H1 (cell line): ENCODE results near the gene LAMA3. TPM values are rescaled to one million over a fixed set of nuclear protein-coding genes. Genes with fewer than 3 reads are reported as not detected.

ENCODE experiments used
- CTCF ChIA-PET: fragments of 300-600 bp; sonication (Branson Sonifier 250); formaldehyde crosslinking; loops from one replicate; lab custom pipeline; 2021; ENCODE audit not compliant: partially characterized antibody; lab: Charles Lee
- POLR2A ChIA-PET: fragments of 300-600 bp; sonication (Branson Sonifier 250); formaldehyde crosslinking; loops from one replicate; lab custom pipeline; 2021; ENCODE audit warnings: inconsistent platforms; ENCODE audit not compliant: partially characterized antibody; lab: Charles Lee
- DNase-seq, 2 experiments: peaks; one replicate each; pipeline versions ENCODE4 v3.0.0 to v3.0.0-alpha.2; 2010 to 2022; ENCODE audit warnings: low spot score in 2 of 2, low read depth in 1 of 2, mixed read lengths in 1 of 2
- FAIRE-seq: peaks from 2 replicates; lab custom pipeline; 2011; peaks lifted over from hg19 to GRCh38; lab: Jason Lieb, UNC
- H2AFZ ChIP-seq: 2 replicates; pipeline ENCODE4 v1.8.1; 2012; ENCODE audit warnings: low read length, inconsistent platforms
- H2AK5ac ChIP-seq: 2 replicates; pipeline ENCODE4 v1.6.1; 2013; ENCODE audit warnings: low read depth, low read length
- H2BK120ac ChIP-seq: replicated peaks from 2 replicates; pipeline ENCODE3; 2013; ENCODE audit warnings: low read depth, low read length, inconsistent platforms
- H2BK12ac ChIP-seq: 2 replicates; pipeline ENCODE4 v1.6.1; 2013; ENCODE audit warnings: low read depth, low read length
- H2BK15ac ChIP-seq: 2 replicates; pipeline ENCODE4 v1.6.1; 2013; ENCODE audit warnings: low read length
- H2BK20ac ChIP-seq: 2 replicates; pipeline ENCODE4 v1.6.1; 2013; ENCODE audit warnings: low read length
- H2BK5ac ChIP-seq: 2 replicates; pipeline ENCODE4 v1.6.1; 2013; ENCODE audit warnings: low read depth, low read length
- H3K14ac ChIP-seq: 2 replicates; pipeline ENCODE4 v1.6.1; 2013; ENCODE audit warnings: inconsistent platforms; ENCODE audit not compliant: insufficient read length
- H3K18ac ChIP-seq: 2 replicates; pipeline ENCODE4 v1.6.1; 2013; ENCODE audit warnings: low read length; ENCODE audit errors: extremely low read depth
- H3K23ac ChIP-seq: 2 replicates; pipeline ENCODE4 v1.6.1; 2013; ENCODE audit warnings: inconsistent platforms; ENCODE audit not compliant: insufficient read length
- H3K23me2 ChIP-seq: 2 replicates; pipeline ENCODE4 v1.6.1; 2013; ENCODE audit warnings: low read depth, low read length
- H3K27ac ChIP-seq: 2 replicates; pipeline ENCODE4 v1.6.1; 2011; ENCODE audit warnings: low read depth, low read length, inconsistent platforms
- H3K27me3 ChIP-seq, 4 experiments: replicated peaks in 1 of 4; 1 replicate in 1 of 4; 2 replicates in 3 of 4; pipeline versions ENCODE4 v1.6.1 to v1.8.1; 2011 to 2013; ENCODE audit warnings: low read length in 3 of 4, mild to moderate bottlenecking in 3 of 4, inconsistent platforms in 2 of 4, mixed read lengths in 2 of 4, moderate library complexity in 1 of 4; ENCODE audit not compliant: control insufficient read depth in 3 of 4, insufficient read depth in 3 of 4; ENCODE audit errors: extremely low read depth in 1 of 4
- H3K36me3 ChIP-seq, 4 experiments: 2 replicates each; pipeline versions ENCODE4 v1.6.1 to v1.8.1; 2011 to 2013; ENCODE audit warnings: mild to moderate bottlenecking in 4 of 4, low read length in 3 of 4, moderate library complexity in 2 of 4, control low read depth in 1 of 4, inconsistent platforms in 1 of 4; ENCODE audit not compliant: insufficient read depth in 4 of 4, control insufficient read depth in 2 of 4
- H3K4ac ChIP-seq: replicated peaks from 2 replicates; pipeline ENCODE3; 2013; ENCODE audit warnings: low read length, low read depth, mixed read lengths, inconsistent platforms; ENCODE audit not compliant: insufficient read length
- H3K4me1 ChIP-seq, 4 experiments: replicated peaks in 1 of 4; 1 replicate in 1 of 4; 2 replicates in 3 of 4; pipeline versions ENCODE4 v1.6.1 to v1.8.1; 2011 to 2013; ENCODE audit warnings: low read length in 3 of 4, inconsistent platforms in 2 of 4, mixed read lengths in 1 of 4; ENCODE audit not compliant: insufficient read depth in 4 of 4, control insufficient read depth in 3 of 4
- H3K4me2 ChIP-seq, 2 experiments: 2 replicates each; pipeline versions ENCODE4 v1.6.1 to v1.8.1; 2011 to 2013; ENCODE audit warnings: low read depth in 2 of 2, low read length in 2 of 2, control low read depth in 1 of 2, inconsistent platforms in 1 of 2, mild to moderate bottlenecking in 1 of 2; ENCODE audit not compliant: insufficient read depth in 1 of 2
- H3K4me3 ChIP-seq, 4 experiments: fragments of 200-600, 300-600 bp in 1 of 4; sonication (generic), shearing (Covaris generic), sonication (Bioruptor Twin) in 1 of 4; 2 replicates each; pipeline versions ENCODE4 v1.5.1 to v1.8.1; 2011 to 2016; ENCODE audit warnings: low read length in 4 of 4, low read depth in 3 of 4, control low read depth in 2 of 4, inconsistent platforms in 2 of 4, mild to moderate bottlenecking in 2 of 4, mixed read lengths in 1 of 4, moderate library complexity in 1 of 4; ENCODE audit not compliant: insufficient read depth in 2 of 4; ENCODE audit errors: extremely low read depth in 1 of 4
- H3K56ac ChIP-seq: replicated peaks from 2 replicates; pipeline ENCODE3; 2013; ENCODE audit warnings: low read depth, mild to moderate bottlenecking, mixed read lengths, low read length, inconsistent platforms; ENCODE audit not compliant: insufficient read length
- H3K79me1 ChIP-seq: 2 replicates; pipeline ENCODE4 v1.6.1; 2013; ENCODE audit warnings: low read depth, low read length, control low read depth
- H3K79me2 ChIP-seq, 2 experiments: 2 replicates each; pipeline versions ENCODE4 v1.6.1 to v1.8.1; 2012 to 2013; ENCODE audit warnings: low read length in 2 of 2, mild to moderate bottlenecking in 2 of 2, inconsistent platforms in 1 of 2; ENCODE audit not compliant: insufficient read depth in 2 of 2, control insufficient read depth in 1 of 2
- H3K9ac ChIP-seq, 4 experiments: replicated peaks in 1 of 4; 1 replicate in 1 of 4; 2 replicates in 3 of 4; pipeline versions ENCODE4 v1.6.1 to v1.8.1; 2011 to 2013; ENCODE audit warnings: low read depth in 3 of 4, low read length in 3 of 4, control low read depth in 2 of 4, mild to moderate bottlenecking in 2 of 4, moderate library complexity in 2 of 4, inconsistent platforms in 1 of 4; ENCODE audit errors: extremely low read depth in 1 of 4
- H3K9me3 ChIP-seq, 2 experiments: 2 replicates each; pipeline versions ENCODE4 v1.6.1 to v1.8.1; 2012 to 2013; ENCODE audit warnings: mild to moderate bottlenecking in 2 of 2, moderate library complexity in 2 of 2, control low read depth in 1 of 2, inconsistent platforms in 1 of 2, low read depth in 1 of 2, low read length in 1 of 2, mixed read lengths in 1 of 2; ENCODE audit not compliant: insufficient read depth in 2 of 2
- H4K20me1 ChIP-seq, 2 experiments: replicated peaks in 1 of 2; 2 replicates each; pipeline versions ENCODE3 to v1.8.1; 2011 to 2013; ENCODE audit warnings: inconsistent platforms in 2 of 2, low read length in 2 of 2, mild to moderate bottlenecking in 1 of 2; ENCODE audit not compliant: insufficient read depth in 2 of 2, control insufficient read depth in 1 of 2
- H4K5ac ChIP-seq: 2 replicates; pipeline ENCODE4 v1.6.1; 2013; ENCODE audit warnings: low read length, low read depth, mixed read lengths, inconsistent platforms; ENCODE audit not compliant: insufficient read length
- H4K8ac ChIP-seq: 2 replicates; pipeline ENCODE4 v1.8.0; 2013; ENCODE audit warnings: mild to moderate bottlenecking, moderate library complexity, low read length, inconsistent platforms; ENCODE audit not compliant: insufficient read depth; ENCODE audit errors: extremely low read depth
- H4K91ac ChIP-seq: replicated peaks from 2 replicates; pipeline ENCODE3; 2013; ENCODE audit warnings: low read length, mixed read lengths, inconsistent platforms; ENCODE audit not compliant: insufficient read length
- CBX8 ChIP-seq: fragments of 300-800, 300-1000 bp; sonication (generic); IDR thresholded peaks from 2 replicates; pipeline ENCODE4 v1.7.1; 2016; ENCODE audit warnings: low read depth, low read length, borderline replicate concordance
- CHD1 ChIP-seq: IDR thresholded peaks from 2 replicates; pipeline ENCODE4 v1.6.1; 2012; ENCODE audit warnings: low read depth, low read length, improper control_type of control experiment
- NANOG ChIP-seq: IDR thresholded peaks from 2 replicates; pipeline ENCODE4 v1.6.1; 2011; ENCODE audit warnings: low read length, low read depth, mild to moderate bottlenecking, inconsistent platforms; ENCODE audit not compliant: insufficient read depth, poor library complexity, severe bottlenecking
- NRF1 ChIP-seq: IDR thresholded peaks from 2 replicates; pipeline ENCODE4 v1.6.1; 2011; ENCODE audit warnings: mild to moderate bottlenecking, low read depth, low read length, improper control_type of control experiment
- WGBS, 2 experiments: shearing (Covaris generic) in 1 of 2; methylation state at CpG; one replicate each; pipeline versions ENCODE4 v1.1.6 to v1.1.7; 2013 to 2015; ENCODE audit warnings: low lambda C conversion rate in 2 of 2, mixed read lengths in 2 of 2, inconsistent platforms in 1 of 2, low coverage in 1 of 2, missing lambda C conversion rate in 1 of 2; ENCODE audit not compliant: insufficient replicate concordance in 2 of 2, insufficient coverage in 1 of 2, insufficient read length in 1 of 2; ENCODE audit errors: extremely low coverage in 1 of 2, missing lambda C conversion rate in 1 of 2; 5-methylcytosine and 5-hydroxymethylcytosine counted together
- polyA plus RNA-seq, 7 experiments: library from polyadenylated mRNA; depleted of rRNA in 3 of 7; stranded (reverse) in 5 of 7; unstranded in 2 of 7; fragments of >200 nt in 5 of 7; fragments of 200-250 nt in 2 of 7; gene quantifications; 1 replicate in 5 of 7; 2 replicates in 1 of 7; 4 replicates in 1 of 7; pipeline versions ENCODE4 v1.2.1 to v1.2.3, GENCODE V29; 2011 to 2013; ENCODE audit warnings: missing spikeins in 2 of 7, mixed read lengths in 2 of 7
- total RNA-seq: library from RNA; stranded (reverse); fragmentation: NEBNext Ultra II Directional; extraction: Animal tissue kit (Norgen Biotek cat#: 25700); gene quantifications from 2 replicates; pipeline ENCODE4 v1.2.1, GENCODE V29; 2021

LAMA3 gene
- total and polyA plus RNA-seq, 2 of the 8 experiments (the other 6 are each of a cell fraction or from before 2014, with no cell fraction given) = 0.76 to 5.0 TPM

- H3K4me1 ChIP-seq = peaks cover 2 to 9% (median 5%) of the 10 kb centered on the region in 4 experiments; a peak in 5 of 7 replicates
- 85% methylated on average over 4 of the region's 4 CpGs; no CpG with 5 or more reads in 1 of the 2 experiments for WGBS, 2 experiments
Measured at GRCh38 chr18:23816740-23817139, 127.5 kb downstream of the LAMA3 start.

More at GRCh38 chr18:23816740-23817139, 127.5 kb downstream of the LAMA3 start:
- H3K23ac ChIP-seq = no peak overlapping the region
- no peak for DNase-seq
- ChIA-PET CTCF (interaction anchor here (1.7 kb wide), 1 partner anchor 102 kb away, joined by 4 read pairs; no protein-coding TSS in a partner anchor), POLR2A (no interaction called here)
- no peak overlapping the region for H3K18ac ChIP-seq
- no peaks in the 10 kb centered on the region for H3K79me2 ChIP-seq
- H2BK20ac ChIP-seq = no peak overlapping the region
- peak overlapping the region; percentile 31; the same call in 1 of the 2 replicates for H2BK12ac ChIP-seq
- H4K8ac ChIP-seq = no peak overlapping the region
- H3K4me2 ChIP-seq = no peak overlapping the region
- no peak overlapping the region for H4K91ac ChIP-seq
- no peaks in the 10 kb centered on the region for H3K79me1 ChIP-seq
- H2AK5ac ChIP-seq = no peak overlapping the region
- H3K14ac ChIP-seq = no peak overlapping the region
- H2BK120ac ChIP-seq = no peak overlapping the region
- H4K20me1 ChIP-seq = no peaks in the 10 kb centered on the region
- H4K5ac ChIP-seq = no peak overlapping the region
- H3K4ac ChIP-seq = no peak overlapping the region
- no peaks in the 10 kb centered on the region for H3K36me3 ChIP-seq
- H2BK15ac ChIP-seq = no peak overlapping the region
- no peak overlapping the region for H3K27ac ChIP-seq
- H3K23me2 ChIP-seq = no peaks in the 10 kb centered on the region
- no peak overlapping the region for H2AFZ ChIP-seq
- TF ChIP-seq CBX8 = no peak
- TF ChIP-seq NRF1 = no peak
- no peak for TF ChIP-seq CHD1
- no peak for TF ChIP-seq NANOG
- TF ChIP-seq, all 59 proteins: peak for 0
- Histone ChIP-seq H2BK5ac (no peak overlapping the region), H3K9me3 (no peaks in the 10 kb centered on the region), H3K4me3 (no peak overlapping the region), H3K9ac (no peak overlapping the region), H3K56ac (no peak overlapping the region), H3K27me3 (no peaks in the 10 kb centered on the region)
- no peak for FAIRE-seq
